CD1c-positive myeloid dendritic cell (primary cell): ENCODE measurements around the gene EGLN1.
"Not testable (repeated sequence)": the region's sequence is repeated elsewhere in the genome, so short reads cannot be mapped to it uniquely, and the experiment has no call there.

ENCODE experiments used
- DNase-seq: peaks from one replicate; pipeline ENCODE4 v3.0.0-alpha.2; 2016; ENCODE audit errors: extremely low spot score

Gene EGLN1

GRCh38 chr1:231363624-231364023 is 58.5 kb downstream of the EGLN1 start:
- DNase-seq: no peak

- DNase-seq: no peak
Measured at GRCh38 chr1:231362325-231362724, 59.8 kb downstream of the EGLN1 start.

- DNase-seq: peak; percentile 53
Measured at GRCh38 chr1:231359113-231359512, 63.0 kb downstream of the EGLN1 start.

DNA sequence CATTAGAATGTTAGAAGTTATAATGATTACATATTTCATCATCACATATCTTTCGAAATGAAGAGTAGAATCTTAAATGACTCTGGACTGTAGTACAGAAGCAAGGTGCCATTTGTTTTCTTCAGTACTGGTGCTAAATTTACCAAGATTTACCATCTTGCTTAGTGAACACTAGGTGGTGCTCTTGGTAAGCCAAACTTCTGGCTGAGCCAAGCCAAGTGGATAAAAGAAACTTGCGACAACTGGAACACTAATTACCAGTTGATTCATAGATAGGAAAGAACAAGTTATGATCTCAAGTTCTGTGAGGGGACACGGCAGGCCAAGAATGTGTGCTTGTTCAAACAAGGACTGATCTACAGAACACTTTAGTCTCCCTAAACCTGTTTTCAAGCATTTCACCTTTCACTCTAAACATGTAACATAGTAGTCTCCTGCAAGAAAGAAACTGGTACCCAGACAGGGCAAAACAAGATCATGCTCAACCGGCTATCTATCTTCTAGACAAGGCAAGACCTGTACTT is 64.2 kb downstream of the EGLN1 start:
- DNase-seq: peak; percentile 70

GRCh38 chr1:231357187-231357772 is 64.8 kb downstream of the EGLN1 start:
- no peak for DNase-seq

DNA sequence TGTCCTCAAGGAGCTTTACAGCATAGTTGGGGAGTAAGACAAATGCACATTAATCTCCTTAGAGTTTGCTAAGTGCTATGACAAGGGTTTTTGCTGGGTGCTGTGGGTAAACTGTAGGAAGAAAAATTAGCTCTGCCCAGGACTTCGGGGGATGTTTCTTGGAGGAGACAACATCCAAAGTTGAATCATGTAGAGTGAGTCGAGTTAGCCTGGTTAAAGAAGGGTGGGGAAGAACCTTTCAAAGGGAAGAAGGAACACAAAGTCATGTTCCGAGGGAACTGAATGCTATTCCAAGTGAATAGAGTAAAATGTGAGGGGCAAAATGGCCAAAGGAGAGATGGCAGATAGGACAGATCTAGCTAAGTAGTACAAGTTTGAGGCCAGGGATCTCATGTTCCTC is 66.9 kb downstream of the EGLN1 start:
- DNase-seq: no peak

DNA sequence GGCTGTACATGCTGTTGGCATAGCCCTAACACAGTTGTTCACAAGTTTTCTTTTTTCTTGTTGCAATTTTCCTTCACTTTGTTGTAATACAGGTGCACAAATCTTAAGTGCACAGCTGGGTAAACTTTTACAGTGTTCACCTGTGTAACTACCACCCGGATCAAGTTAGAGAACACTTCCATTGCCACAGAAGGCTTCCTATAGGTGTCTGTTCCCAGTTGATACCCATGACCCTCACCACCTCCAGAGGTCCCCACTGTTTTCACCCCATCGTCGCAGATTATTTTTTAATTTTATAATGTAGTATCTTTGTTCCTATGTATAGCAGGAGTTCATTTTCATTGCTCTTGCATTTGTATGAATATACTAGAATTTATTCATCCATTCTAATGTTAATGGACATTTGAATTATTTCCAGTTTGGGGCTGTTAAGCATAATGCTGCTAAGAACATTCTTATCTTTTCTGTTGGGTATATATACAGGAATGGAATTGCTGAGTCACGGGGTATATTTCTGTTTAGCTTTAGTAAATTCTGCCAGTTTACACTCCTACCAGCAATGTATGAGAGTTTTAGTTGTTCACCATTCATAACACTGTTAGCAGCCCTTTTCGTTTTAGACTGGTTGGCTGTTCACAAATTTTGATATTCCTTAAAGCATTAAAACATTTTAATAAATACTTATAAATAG is 67.6 kb downstream of the EGLN1 start:
- DNase-seq: no peak

- DNase-seq: no peak
Measured at GRCh38 chr1:231353086-231353485, 69.0 kb downstream of the EGLN1 start.

DNA sequence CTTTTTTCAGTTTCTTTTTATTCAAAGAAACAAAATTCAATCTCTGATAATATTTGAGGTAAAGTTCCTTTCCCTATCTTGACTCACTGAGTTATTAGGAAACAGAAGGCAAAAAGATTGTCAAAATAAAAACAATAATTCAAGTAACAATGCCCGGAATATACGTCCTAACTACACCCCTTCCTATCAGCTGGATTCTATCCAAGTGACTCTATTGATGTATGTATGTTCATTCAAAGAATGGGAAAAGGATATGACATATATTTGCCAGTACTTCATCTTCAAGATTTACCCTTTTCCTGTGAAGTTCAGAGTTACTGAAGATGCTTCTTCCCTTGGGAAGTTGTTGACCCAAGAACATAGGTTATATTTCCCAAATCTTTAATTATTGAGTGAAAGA is 70.3 kb downstream of the EGLN1 start:
- DNase-seq: no peak

DNA sequence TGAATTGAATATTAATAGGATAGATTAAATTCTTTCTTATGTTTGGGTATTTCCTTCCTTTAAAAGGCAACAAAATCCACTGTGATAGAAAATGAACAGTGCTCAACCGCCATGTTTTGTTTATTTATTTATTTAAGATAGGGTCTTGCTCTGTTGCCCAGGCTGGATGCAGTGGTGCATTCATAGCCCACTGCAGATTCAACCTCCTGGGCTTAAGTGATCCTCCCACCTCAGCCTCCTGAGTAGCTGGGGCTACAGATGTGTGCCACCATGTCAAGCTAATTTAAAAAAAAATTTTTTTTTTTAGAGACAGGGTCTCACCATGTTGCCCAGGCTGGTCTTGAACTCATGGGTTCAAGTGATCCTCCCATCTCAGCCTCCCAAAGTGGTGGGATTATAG is 73.2 kb downstream of the EGLN1 start:
- not testable (repeated sequence) for DNase-seq

DNA sequence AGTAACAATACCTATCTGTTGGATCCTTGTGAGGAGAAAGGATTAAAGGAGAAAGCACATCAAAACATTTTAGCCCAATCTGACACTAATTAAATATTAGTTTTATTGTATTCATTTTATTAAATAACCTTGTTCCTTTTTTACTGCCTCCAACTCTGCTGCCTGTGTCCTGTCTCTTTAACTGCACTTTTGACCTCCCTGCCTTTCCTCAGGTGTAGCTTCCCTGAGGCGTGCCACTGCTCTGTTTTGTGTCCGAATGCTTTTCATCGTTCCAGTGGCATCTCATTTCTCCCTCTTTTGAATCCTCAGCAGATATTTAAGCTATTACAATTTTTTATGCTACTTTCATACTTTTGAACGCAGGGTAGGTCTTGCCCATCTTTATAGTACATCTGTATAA is 73.6 kb downstream of the EGLN1 start:
- no peak for DNase-seq

DNA sequence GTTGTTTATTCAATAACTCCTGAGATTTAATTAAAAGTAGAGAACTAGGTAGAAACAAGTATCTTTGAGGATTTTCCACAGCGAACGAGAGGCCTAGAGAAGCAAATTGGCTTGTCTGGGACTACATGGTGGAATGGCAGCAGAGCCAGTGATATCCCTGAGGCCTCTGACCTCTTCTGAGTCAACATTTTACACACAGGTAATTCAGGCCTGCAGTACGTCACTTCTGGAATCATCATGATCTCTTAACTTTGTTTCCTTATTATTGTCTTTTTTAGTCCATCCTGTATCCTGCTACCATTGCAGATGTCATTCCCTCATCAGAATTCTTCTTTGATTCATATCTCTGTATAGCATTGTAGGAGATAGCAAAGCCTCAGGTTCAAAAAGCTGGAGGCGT is 74.1 kb downstream of the EGLN1 start:
- DNase-seq: no peak

DNA sequence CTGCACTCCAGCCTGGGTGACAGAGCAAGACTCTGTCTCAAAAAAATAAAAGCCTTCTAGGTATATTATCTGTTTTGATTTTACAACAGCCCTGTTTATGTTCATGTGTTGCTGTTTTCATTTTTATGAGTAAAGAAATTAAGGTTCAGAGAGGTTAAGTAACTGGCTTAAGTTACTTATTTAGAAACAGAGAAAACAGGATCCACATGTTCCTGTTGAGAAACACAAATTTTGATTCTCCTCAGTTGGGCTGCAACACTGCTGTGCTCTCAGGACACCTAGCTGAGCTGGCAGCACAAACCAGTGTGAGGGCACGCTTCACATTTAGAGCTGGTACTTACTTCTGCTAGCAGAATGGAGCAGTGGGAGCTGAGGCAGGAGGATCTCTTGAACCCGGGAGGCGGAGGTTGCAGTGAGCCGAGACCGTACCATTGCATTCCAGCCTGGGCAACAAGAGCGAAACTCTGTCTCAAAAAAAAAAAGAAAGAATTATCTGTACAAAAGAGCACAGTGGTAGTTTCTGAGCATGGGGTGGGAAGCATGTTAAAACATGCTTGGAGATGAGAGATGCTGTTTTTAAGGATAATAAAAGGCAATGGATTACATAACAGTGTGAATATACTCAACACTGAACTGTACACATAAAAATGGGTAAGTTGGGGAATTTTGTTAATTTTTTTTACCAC is 81.6 kb downstream of the EGLN1 start:
- no peak for DNase-seq

GRCh38 chr1:231338270-231339128 is 83.6 kb downstream of the EGLN1 start, which contains the start of gene SPRTN:
SPRTN (plus strand) TSS chr1:231338293; CDS start chr1:231338384, 91 bp downstream.
- peak; percentile 25 for DNase-seq

DNA sequence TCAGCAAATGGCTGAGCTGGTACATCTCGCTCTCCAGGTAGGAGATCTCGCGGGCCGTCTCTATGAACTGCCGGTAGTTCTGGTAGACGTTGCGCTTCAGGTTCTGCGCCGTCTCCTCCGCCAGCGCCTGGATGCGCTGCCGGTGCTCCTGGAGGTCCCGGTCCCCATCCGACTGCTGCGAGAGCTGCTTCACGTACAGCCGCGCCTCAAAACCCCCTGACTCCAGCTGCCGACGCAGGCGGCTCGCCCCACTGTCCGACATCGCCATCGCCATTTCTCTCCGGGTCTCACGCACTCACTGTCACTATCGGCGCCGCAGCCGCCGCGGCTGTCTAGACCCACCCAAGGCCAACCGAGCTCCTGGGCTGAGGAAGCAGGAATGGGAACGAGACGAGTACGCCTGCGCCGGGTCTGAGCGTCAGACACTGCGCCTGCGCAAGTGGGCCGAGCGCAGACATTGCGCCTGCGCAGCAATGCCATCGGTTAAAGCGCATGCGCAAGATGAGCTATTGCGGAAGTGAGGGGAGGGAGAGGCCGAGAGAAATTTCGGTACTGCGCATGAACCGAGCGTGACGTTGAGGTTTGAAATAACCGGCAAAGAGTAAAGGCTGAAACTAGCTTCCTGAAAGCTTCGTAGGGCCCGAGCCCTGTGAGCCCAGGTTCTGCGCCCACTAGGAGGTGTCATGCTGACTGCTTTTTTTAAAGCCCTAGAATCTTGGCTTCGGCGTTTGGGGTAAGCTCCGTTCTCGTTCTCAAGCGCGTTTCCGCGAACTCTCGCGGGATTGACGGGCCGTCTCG is 84.4 kb downstream of the EGLN1 start, which contains the start of gene EXOC8:
Gene EXOC8, minus strand, starts transcription at position 381 of the 798 bp plus-strand sequence. Its CDS starts 107 bp downstream, at position 274.
- DNase-seq: peak; percentile 100

DNA sequence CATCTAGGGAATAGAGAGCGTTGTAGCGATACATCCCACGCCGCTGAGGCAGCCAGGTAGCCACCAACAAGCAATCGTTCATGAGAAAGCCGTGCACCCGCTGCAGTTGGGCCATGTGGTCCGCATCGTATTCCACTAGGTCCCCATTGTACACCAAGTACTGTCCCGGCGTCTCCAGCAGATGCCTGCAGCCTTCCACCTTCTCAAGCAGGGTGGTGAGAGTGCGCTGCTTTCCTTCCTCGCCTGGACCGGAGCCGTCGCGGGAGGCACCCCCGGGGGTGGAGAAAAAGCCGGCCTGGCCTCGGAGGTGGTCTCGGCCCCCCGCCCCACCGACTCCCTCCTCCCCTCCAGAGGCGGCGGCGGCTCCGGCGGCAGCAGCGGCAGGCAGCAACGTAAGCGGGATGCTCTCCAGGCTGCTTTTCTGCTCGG is 85.0 kb downstream of the EGLN1 start:
- no peak for DNase-seq

DNA sequence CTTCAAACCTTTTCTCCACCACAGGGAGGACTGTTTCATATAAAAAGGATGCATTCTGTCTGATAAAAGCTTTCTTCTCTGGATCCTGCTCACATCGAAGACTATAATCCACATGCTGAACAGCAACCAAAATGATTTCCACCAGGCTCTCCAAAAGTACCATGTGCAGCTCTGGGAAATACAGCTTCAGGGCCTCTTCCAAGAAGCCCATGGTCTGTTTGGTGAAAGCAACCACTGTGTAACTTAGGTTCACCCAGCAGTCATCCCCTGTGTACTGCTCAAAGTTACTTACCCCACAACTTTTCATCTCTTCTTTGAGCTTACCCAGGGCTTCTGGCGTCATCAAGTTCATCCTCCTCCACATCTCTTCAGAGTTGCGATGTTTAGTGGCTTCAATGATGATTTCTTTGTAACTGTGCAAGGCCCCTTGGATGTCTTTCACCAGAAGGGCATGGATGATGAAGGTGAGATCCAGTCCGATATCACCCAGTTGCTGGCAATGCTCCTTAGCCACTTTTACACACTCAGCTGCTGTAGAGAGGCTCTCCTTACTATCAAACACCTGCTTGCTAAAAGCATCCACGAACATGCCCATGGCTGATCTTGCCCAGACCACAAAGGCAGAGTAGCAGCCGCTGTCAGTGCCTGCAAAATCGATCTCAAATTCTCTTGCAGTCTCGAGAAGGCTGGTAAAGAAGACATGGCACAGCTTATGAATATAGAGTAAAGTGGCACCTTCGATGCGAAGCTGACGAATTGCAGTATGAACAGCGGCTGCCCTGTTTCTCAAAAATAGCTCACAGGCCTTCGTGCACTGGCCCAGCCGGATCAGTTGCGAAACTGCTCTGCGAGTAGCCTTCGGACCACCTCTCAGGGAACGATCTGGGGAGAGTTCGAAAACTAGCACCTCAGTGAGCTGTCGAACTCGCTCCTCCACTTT is 86.2 kb downstream of the EGLN1 start:
- no peak for DNase-seq

GRCh38 chr1:231334952-231335351 is 87.1 kb downstream of the EGLN1 start:
- DNase-seq: no peak

- no peak for DNase-seq
Measured at GRCh38 chr1:231334079-231334666, 87.9 kb downstream of the EGLN1 start.
